ENCODE measurements around the gene SASS6. TPM values are rescaled to one million over a fixed set of nuclear protein-coding genes. Genes with fewer than 3 reads are reported as not detected.
A peak's percentile ranks its signal among the peaks of the same experiment; 100 is the strongest.

Gene SASS6
- total and polyA plus RNA-seq, 10 of the 15 experiments (the other 5 are each of a cell fraction or from before 2014, with no cell fraction given), result 6.6 to 17.9 (median 10.2) TPM

DNA sequence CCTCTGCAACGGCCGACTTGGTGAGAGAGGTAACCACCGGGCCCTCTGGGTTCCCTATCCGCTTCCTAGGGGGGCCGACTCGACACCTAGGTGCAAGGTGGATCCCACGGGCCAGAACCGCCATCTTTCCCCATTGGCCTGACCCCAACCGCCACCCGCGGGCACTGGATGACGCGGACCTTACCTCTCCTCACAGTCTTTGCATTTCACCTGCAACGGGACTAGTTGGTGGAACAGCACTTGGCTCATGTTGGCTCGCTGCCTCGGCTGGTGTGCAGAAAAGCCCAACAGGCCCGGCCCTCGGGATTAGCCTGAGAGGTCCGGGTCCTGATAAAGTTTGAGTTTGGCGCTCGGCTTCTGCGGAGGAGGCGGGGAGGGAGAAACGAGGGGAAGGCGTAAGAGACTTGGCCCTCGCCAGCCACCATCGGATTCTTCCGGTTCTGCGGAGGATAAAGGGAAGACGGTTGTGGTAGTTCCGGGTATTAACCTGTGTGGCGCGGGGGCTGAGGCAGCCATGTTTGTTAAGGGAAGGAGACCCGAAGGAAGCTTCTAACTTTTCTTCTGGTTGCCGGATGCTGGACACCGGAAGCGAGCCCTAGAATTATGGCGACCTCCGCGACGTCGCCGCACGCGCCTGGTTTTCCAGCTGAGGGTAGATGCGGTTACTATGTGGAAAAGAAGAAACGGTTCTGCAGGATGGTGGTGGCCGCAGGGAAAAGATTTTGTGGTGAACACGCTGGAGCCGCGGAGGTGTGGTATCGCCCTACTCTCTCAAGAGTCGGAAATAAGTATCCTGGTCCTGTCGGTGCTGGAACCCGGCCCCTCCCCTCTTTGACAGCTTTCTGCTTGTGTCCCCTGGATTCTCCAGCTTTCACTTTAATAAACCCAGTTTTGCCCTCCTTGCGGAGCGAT, at the start of gene SASS6, which contains the start of gene TRMT13 (continued):
- TF ChIP-seq, protein P1, sequence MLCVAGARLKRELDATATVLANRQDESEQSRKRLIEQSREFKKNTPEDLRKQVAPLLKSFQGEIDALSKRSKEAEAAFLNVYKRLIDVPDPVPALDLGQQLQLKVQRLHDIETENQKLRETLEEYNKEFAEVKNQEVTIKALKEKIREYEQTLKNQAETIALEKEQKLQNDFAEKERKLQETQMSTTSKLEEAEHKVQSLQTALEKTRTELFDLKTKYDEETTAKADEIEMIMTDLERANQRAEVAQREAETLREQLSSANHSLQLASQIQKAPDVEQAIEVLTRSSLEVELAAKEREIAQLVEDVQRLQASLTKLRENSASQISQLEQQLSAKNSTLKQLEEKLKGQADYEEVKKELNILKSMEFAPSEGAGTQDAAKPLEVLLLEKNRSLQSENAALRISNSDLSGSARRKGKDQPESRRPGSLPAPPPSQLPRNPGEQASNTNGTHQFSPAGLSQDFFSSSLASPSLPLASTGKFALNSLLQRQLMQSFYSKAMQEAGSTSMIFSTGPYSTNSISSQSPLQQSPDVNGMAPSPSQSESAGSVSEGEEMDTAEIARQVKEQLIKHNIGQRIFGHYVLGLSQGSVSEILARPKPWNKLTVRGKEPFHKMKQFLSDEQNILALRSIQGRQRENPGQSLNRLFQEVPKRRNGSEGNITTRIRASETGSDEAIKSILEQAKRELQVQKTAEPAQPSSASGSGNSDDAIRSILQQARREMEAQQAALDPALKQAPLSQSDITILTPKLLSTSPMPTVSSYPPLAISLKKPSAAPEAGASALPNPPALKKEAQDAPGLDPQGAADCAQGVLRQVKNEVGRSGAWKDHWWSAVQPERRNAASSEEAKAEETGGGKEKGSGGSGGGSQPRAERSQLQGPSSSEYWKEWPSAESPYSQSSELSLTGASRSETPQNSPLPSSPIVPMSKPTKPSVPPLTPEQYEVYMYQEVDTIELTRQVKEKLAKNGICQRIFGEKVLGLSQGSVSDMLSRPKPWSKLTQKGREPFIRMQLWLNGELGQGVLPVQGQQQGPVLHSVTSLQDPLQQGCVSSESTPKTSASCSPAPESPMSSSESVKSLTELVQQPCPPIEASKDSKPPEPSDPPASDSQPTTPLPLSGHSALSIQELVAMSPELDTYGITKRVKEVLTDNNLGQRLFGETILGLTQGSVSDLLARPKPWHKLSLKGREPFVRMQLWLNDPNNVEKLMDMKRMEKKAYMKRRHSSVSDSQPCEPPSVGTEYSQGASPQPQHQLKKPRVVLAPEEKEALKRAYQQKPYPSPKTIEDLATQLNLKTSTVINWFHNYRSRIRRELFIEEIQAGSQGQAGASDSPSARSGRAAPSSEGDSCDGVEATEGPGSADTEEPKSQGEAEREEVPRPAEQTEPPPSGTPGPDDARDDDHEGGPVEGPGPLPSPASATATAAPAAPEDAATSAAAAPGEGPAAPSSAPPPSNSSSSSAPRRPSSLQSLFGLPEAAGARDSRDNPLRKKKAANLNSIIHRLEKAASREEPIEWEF (IDR thresholded peaks at IDR 0.05; ENCODE audit: insufficient replicate concordance, low read depth, low read length), result no peak
- TF ChIP-seq EGR1 (IDR thresholded peaks at IDR 0.05; ENCODE audit: borderline replicate concordance in 1 of 2, low read depth in 2 of 2, low read length in 2 of 2), result peak in 1 of 2 experiments; percentile 84; a peak in 2 of 3 replicates
- TF ChIP-seq ZBTB4 (CRISPR knock-in tag; IDR thresholded peaks at IDR 0.05), result no peak
- no peak for TF ChIP-seq NFYB (IDR thresholded peaks at IDR 0.05; ENCODE audit: insufficient read depth, low read depth, low read length)
- TF ChIP-seq RELA (IDR thresholded peaks at IDR 0.05; ENCODE audit: borderline replicate concordance, partially characterized antibody), result peak; percentile 79
- peak; percentile 88 for TF ChIP-seq ZNF687 (IDR thresholded peaks at IDR 0.05)
- TF ChIP-seq POU2F2 (IDR thresholded peaks at IDR 0.05; ENCODE audit: borderline replicate concordance, low read depth, low read length), result no peak; the same call in 2 of the 3 replicates
- peak; percentile 87 for TF ChIP-seq CREB1 (IDR thresholded peaks at IDR 0.05; ENCODE audit: low read depth)
- no peak for TF ChIP-seq HDAC6 (IDR thresholded peaks at IDR 0.05; ENCODE audit: unreplicated experiment)
- TF ChIP-seq ZNF384 (IDR thresholded peaks at IDR 0.05; ENCODE audit: borderline replicate concordance, low read depth, low read length), result no peak
- TF ChIP-seq CHD2 (IDR thresholded peaks at IDR 0.05; ENCODE audit: borderline replicate concordance, low read depth, low read length), result peak; percentile 84

Measured in GM12878 (cell line).